Heart left ventricle (tissue), 13 donors: Measurements from ENCODE around the gene SIMC1.

Source experiments
- POLR2A ChIP-seq, 2 donors: fragments of 450-650 bp; IDR thresholded peaks; one replicate each; pipeline ENCODE4 v1.6.1; 2017; ENCODE audit warnings: antibody characterized with exemption in 2 of 2, mild to moderate bottlenecking in 2 of 2, moderate library complexity in 2 of 2
- TF ChIP-seq, protein P1 (sequence below), 12 donors: fragments of 200-600 bp; sonication (generic) in 4 of 12; IDR thresholded peaks; one replicate each; pipeline versions ENCODE4 v1.5.0 to v1.8.0; 2018 to 2022; ENCODE audit warnings: antibody characterized with exemption in 12 of 12, mild to moderate bottlenecking in 5 of 12
- donor health status: ischemic (EF 13 %, LVEDD 7.1; RV severe dilation, severe dysfunction).
- donor health status: DM: no; HTN: yes; CAD: no.
- donor health status: DM: no; HTN: no; CAD: no.
- donor health status: ischemic (EF 25% LVEDD 6.9; RV normal size, moderate dysfunction).
- donor health status: ischemic (EF 25% LVEDD 5.7; RV mildly dilated, moderate dysfunction).
- donor health status: ischemic (EF 35%, LVEDD 5.7; RV mildly dilated, moderate dysfunction).
- donor health status: nonischemic (EF 11% LVEDD 7.7; RV severe dilation, severe dysfunction).
- donor health status: DM: yes; HTN: yes; CAD: no.
- donor health status: PGD.
- donor health status: ischemic (EF 29% LVEDD 5.4; RV normal size, mild dysfunction).
- donor health status: nonischemic (EF 23%, LVEDD 6.1; RV moderate dilation, normal function).

DNA sequence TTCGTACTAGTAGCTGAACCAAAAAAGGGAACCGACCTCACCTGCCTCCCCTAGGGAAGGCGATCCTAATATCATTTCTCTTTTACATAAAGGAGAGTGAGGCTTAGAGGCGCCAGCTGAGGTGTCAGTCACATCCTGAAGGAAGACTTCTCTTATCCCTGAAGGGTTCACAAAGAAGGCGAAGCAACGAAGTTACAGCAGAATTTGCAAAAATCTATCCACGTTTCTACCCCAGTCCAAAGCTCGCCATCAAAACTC, 123.9 kb downstream of the SIMC1 start:
- TF ChIP-seq, protein P1, sequence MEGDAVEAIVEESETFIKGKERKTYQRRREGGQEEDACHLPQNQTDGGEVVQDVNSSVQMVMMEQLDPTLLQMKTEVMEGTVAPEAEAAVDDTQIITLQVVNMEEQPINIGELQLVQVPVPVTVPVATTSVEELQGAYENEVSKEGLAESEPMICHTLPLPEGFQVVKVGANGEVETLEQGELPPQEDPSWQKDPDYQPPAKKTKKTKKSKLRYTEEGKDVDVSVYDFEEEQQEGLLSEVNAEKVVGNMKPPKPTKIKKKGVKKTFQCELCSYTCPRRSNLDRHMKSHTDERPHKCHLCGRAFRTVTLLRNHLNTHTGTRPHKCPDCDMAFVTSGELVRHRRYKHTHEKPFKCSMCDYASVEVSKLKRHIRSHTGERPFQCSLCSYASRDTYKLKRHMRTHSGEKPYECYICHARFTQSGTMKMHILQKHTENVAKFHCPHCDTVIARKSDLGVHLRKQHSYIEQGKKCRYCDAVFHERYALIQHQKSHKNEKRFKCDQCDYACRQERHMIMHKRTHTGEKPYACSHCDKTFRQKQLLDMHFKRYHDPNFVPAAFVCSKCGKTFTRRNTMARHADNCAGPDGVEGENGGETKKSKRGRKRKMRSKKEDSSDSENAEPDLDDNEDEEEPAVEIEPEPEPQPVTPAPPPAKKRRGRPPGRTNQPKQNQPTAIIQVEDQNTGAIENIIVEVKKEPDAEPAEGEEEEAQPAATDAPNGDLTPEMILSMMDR (IDR thresholded peaks at IDR 0.05): no peak
- no peak for TF ChIP-seq POLR2A (IDR thresholded peaks at IDR 0.05)
